ENCODE data around the gene FAM184B. TPM values are rescaled to one million over a fixed set of nuclear protein-coding genes. Genes with fewer than 3 reads are reported as not detected.

The FAM184B gene
- total RNA-seq: under 0.01 TPM in 1 of 2 replicates, not detected in the other

DNA sequence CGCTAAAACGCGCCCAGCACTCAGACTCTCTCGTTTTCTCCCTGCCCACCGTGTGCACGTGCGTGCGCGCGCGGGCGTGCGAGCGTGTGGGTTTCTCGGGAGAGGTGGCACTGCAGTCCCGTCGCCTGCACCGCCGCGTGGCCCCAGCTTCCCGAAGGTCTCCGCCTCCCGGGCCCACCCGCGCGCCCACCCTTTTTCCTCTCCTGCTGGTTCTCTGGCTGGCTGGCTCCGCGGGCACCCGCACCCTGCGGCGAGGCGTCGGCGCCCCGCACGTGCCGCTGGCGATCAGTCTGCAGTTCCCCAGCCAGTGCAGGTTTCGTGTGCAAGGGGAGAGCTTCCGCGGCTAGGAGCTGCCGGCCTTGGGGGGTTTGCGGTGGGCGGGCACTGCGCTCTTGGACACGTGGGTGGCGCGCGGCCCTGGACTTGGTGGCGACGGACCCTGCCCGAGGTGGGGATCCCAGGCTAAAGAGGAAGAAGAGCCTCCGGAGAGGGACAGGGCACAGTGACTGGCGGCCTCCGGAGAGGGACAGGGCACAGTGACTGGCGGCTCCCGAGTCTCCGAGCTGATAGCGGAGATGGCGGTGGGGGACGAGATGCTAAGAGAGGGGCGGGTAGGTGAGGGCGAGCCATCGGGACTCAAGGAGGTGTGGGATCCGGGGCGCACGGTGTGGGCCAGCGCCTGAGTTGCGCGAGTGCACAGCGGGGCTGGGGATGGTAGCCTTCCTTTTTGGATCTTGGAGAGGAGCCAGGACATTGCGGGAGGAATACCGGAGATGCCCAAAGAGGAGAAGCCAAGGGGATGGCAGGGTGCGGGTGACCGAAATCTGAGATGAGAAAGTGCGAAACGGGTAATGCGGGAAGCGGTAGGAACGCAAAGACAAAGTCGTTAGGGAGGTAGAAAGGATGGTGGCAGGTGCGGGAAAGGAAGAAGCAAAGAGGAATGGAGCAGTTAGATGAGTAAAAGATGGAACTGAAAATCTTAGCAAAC is at the start of gene FAM184B:
FAM184B (minus strand) TSS at position 322 of the 988 bp plus-strand sequence. CDS start 322 bp downstream, outside the sequence.

DNA sequence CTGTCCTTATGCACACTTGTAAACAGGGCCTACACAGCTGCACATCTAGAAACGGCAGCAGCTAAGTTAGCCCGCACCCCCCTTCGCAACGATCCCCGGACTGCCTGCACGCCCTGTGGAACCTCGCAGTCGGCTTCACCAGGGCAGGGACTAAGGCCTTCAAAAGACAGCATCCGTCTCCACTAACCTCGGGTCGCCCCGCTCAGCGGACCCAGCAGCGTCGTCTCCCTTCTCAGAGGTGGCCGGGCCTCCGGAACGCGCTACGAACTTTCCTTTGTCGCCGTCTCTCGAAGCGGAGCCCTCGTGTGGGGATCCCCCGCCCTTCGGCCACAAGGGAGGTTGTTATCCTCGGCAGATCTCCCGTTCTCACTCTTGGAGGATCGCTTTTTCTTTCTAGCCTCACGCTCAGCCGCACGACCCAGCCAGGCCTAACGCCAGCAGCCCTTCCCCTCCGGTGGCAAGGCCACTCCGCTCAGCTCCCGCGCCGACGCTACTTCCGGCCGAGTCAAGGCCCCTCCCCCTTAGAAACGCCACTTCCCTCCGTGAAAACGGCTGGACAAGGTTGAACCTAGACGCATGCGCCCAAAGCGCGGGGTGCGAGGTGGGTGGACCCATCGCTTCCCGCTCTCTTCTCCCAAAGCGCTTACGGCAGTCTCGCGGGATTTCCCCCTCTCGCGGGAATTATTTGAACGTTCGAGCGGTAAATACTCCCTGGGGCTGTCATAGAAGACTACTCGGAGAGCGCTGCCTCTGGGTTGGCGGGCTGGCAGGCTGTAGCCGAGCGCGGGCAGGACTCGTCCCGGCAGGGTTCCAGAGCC is 29.0 kb upstream of the FAM184B start, which contains the start of the genes DCAF16 and NCAPG:
DCAF16 (minus strand) TSS at position 498 of the 818 bp plus-strand sequence. CDS start 6,616 bp downstream, outside the sequence.
NCAPG (plus strand) TSS at position 720 of the 818 bp plus-strand sequence. CDS start 99 bp downstream, outside the sequence.

DNA sequence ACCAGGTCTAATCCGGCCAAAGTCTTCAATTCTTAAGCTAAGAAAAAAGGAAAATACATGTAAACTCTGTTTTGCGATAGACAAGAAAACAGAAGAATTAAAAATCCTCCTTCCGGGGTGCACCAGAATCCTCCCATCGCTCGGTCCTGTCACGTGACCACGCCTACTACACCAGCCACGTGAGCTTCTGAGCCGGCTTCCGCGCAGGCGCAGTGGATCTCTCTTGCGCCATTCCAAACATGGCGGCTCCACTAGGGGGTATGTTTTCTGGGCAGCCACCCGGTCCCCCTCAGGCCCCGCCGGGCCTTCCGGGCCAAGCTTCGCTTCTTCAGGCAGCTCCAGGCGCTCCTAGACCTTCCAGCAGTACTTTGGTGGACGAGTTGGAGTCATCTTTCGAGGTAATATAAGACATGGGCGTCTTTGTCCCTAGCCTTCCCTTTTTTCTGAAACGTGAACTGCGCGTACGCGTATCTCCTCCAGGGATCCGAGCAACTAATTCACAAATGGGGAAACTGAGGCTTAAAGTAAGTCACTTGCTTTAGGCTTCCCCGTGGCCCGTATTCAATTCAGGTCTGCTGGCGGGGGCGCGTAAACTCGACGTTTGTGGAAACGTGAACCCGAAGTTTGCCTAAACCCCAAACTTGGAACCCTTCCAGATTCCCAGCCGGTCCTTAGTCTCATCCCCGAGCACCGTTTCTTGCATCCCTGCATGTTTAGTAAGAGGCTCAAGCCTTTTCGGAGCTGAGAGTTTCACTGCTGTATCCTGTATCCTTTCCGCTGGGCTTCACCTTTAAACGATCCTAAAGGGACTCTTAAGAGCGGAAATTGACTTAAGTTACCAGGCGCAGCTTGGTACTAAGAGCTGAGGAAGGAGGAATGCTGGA is 166.8 kb downstream of the FAM184B start, which contains the start of gene MED28:
MED28 (plus strand) TSS at position 226 of the 884 bp plus-strand sequence; CDS start at position 240, 14 bp downstream.

Other genes starting within 250 kb of the FAM184B start
- gene LAP3, start 204.4 kb downstream of the FAM184B start, total RNA-seq: 106 and 170 TPM in 2 replicates
- gene MED28, start 167.0 kb downstream of the FAM184B start, total RNA-seq: 16.5 and 20.6 TPM in 2 replicates
- gene DCAF16, start 29.1 kb upstream of the FAM184B start, total RNA-seq: 27.4 and 33.3 TPM in 2 replicates
- gene NCAPG, start 29.4 kb upstream of the FAM184B start, total RNA-seq: 104 and 139 TPM in 2 replicates
- 17.7 and 24.5 TPM in 2 replicates for gene LCORL, start 240.1 kb upstream of the FAM184B start, total RNA-seq